GM12878 (cell line): ENCODE results near the gene ADAM30. TPM values are rescaled to one million over a fixed set of nuclear protein-coding genes. Genes with fewer than 3 reads are reported as not detected.
"Not testable (repeated sequence)": the region's sequence is repeated elsewhere in the genome, so short reads cannot be mapped to it uniquely, and the experiment has no call there.

Source experiments
- ATAC-seq: fragments of 200-7000 bp; cut with Tn5 transposase; 3 replicates; pipeline ENCODE4 v1.9.1; 2020; ENCODE audit warnings: mild to moderate bottlenecking, moderate library complexity
- BruUV-seq: library from RNA; stranded (reverse); fragments of 400-500 nt; replicated peaks from 2 replicates; lab custom pipeline; 2021; lab: Mats Ljungman, UMichigan
- CTCF ChIA-PET: fragments of 300-600 bp; sonication (Branson Sonifier 250); formaldehyde crosslinking; extraction: SDS; loops from one replicate; lab custom pipeline; 2021; ENCODE audit warnings: inconsistent platforms; lab: Yijun Ruan, JAX
- POLR2A ChIA-PET: fragments of 350-600 bp; formaldehyde crosslinking; extraction: SDS; loops from one replicate; lab custom pipeline; 2021; ENCODE audit warnings: inconsistent platforms; lab: Charles Lee
- RAD21 ChIA-PET: fragments of 300-600 bp; sonication (Branson Sonifier 250); formaldehyde crosslinking; loops from one replicate; lab custom pipeline; 2023; ENCODE audit warnings: antibody characterized with exemption; ENCODE audit not compliant: unreplicated experiment; lab: Charles Lee
- SMC1A ChIA-PET: fragments of 300-600 bp; sonication (Branson Sonifier 250); formaldehyde crosslinking; loops from one replicate; lab custom pipeline; 2023; ENCODE audit not compliant: unreplicated experiment, uncharacterized antibody; lab: Charles Lee
- DNase-seq: peaks from one replicate; pipeline ENCODE4 v3.0.0-alpha.2; 2011; ENCODE audit warnings: low read depth, low spot score
- FAIRE-seq: peaks from 3 replicates; lab custom pipeline; 2011; peaks lifted over from hg19 to GRCh38; lab: Jason Lieb, UNC
- H2AFZ ChIP-seq: 2 replicates; pipeline ENCODE4 v1.6.0; 2011; ENCODE audit warnings: low read depth, low read length, control low read depth; ENCODE audit not compliant: control insufficient read depth
- H3K27ac ChIP-seq: 2 replicates; pipeline ENCODE4 v1.5.1; 2011; ENCODE audit warnings: control low read depth; ENCODE audit not compliant: control insufficient read depth, insufficient read depth
- H3K27me3 ChIP-seq, 2 experiments: replicated peaks in 1 of 2; 2 replicates each; pipeline versions ENCODE4 v1.6.0 to v1.6.1; 2011; ENCODE audit warnings: low read length in 1 of 2; ENCODE audit not compliant: control insufficient read depth in 2 of 2, insufficient read depth in 2 of 2
- H3K36me3 ChIP-seq, 2 experiments: 2 replicates each; pipeline ENCODE4 v1.5.1; 2011; ENCODE audit warnings: low read length in 1 of 2; ENCODE audit not compliant: control insufficient read depth in 2 of 2, insufficient read depth in 2 of 2
- H3K4me1 ChIP-seq: 2 replicates; pipeline ENCODE4 v1.6.1; 2011; ENCODE audit warnings: mild to moderate bottlenecking, low read length, moderate library complexity, mixed read lengths; ENCODE audit not compliant: control insufficient read depth, insufficient read depth
- H3K4me2 ChIP-seq: 2 replicates; pipeline ENCODE4 v1.6.0; 2011; ENCODE audit warnings: control low read depth; ENCODE audit not compliant: control insufficient read depth, insufficient read depth
- H3K4me3 ChIP-seq: fragments of 200-600 bp; sonication (generic); 2 replicates; pipeline ENCODE4 v1.5.1; 2016
- H3K79me2 ChIP-seq: 2 replicates; pipeline ENCODE4 v1.6.0; 2011; ENCODE audit warnings: low read length; ENCODE audit not compliant: control insufficient read depth, insufficient read depth
- H3K9ac ChIP-seq: 2 replicates; pipeline ENCODE4 v1.8.0; 2011; ENCODE audit warnings: low read length, control low read depth, mixed read lengths; ENCODE audit not compliant: control insufficient read depth, insufficient read depth
- H3K9me3 ChIP-seq: replicated peaks from 3 replicates; pipeline ENCODE4 v1.5.1; 2011; ENCODE audit warnings: mild to moderate bottlenecking, low read length; ENCODE audit not compliant: control insufficient read depth, insufficient read depth
- H4K20me1 ChIP-seq: 2 replicates; pipeline ENCODE4 v1.6.0; 2011; ENCODE audit not compliant: control insufficient read depth, insufficient read depth
- GATAD2B ChIP-seq: fragments of 450-650 bp; conservative IDR thresholded peaks from 2 replicates; pipeline ENCODE4 v1.6.1; 2017; ENCODE audit warnings: low read depth, mild to moderate bottlenecking, moderate library complexity
- NR2C2 ChIP-seq: IDR thresholded peaks from 2 replicates; pipeline ENCODE4 v1.6.1; 2011; ENCODE audit warnings: borderline replicate concordance, low read depth; ENCODE audit not compliant: control insufficient read depth, insufficient read length
- WGBS: methylation state at CpG from one replicate; pipeline ENCODE4 v1.1.6; 2016; ENCODE audit warnings: low lambda C conversion rate; ENCODE audit not compliant: insufficient replicate concordance, insufficient coverage; ENCODE audit errors: missing lambda C conversion rate; 5-methylcytosine and 5-hydroxymethylcytosine counted together
- in situ Hi-C: fragments of 300-500 bp; cut with MboI; formaldehyde crosslinking; loops from 9 replicates; pipeline ENCODE4 v1.14.3; 2018; ENCODE audit warnings: mixed read lengths
- intact Hi-C: fragments of 100-400 bp; cut with micrococcal nuclease; formaldehyde crosslinking; loops from one replicate; pipeline ENCODE4 v1.14.2; 2022; ENCODE audit not compliant: unreplicated experiment
- polyA plus RNA-seq, 11 experiments: library from polyadenylated mRNA; depleted of rRNA in 4 of 11; unstranded in 6 of 11; stranded (reverse) in 5 of 11; fragments of >200 nt; fragmentation: Nextera tagmentation in 4 of 11; fragmentation: Illumina TruSeq in 1 of 11; extraction: Ambion mirVana in 4 of 11; extraction: Trizol in 1 of 11; gene quantifications; 1 replicate in 1 of 11; 2 replicates in 10 of 11; pipeline versions ENCODE4 v1.2.1 to v1.2.3, GENCODE V29; 2011 to 2016; ENCODE audit warnings: inconsistent platforms in 2 of 11, missing spikeins in 2 of 11, low read depth in 1 of 11
- total RNA-seq, 4 experiments: library from RNA; depleted of rRNA in 3 of 4; stranded (reverse); fragments of >200 nt in 3 of 4; fragmentation: Illumina TruSeq in 1 of 4; extraction: Trizol in 1 of 4; gene quantifications; 2 replicates each; pipeline versions ENCODE4 v1.2.1 to v1.2.3, GENCODE V29; 2013 to 2021
- TF ChIP-seq, protein P1 (sequence below): IDR thresholded peaks from 2 replicates; pipeline ENCODE4 v1.6.1; 2011; ENCODE audit warnings: low read depth, low read length, improper control_type of control experiment, borderline replicate concordance
- TF ChIP-seq, protein P2 (sequence below): fragments of 450-650 bp; IDR thresholded peaks from 2 replicates; pipeline ENCODE4 v1.6.1; 2017; ENCODE audit warnings: antibody characterized with exemption, mild to moderate bottlenecking, moderate library complexity

ADAM30 gene
- total and polyA plus RNA-seq, 10 of the 15 experiments (the other 5 are each of a cell fraction or from before 2014, with no cell fraction given): not detected

DNA sequence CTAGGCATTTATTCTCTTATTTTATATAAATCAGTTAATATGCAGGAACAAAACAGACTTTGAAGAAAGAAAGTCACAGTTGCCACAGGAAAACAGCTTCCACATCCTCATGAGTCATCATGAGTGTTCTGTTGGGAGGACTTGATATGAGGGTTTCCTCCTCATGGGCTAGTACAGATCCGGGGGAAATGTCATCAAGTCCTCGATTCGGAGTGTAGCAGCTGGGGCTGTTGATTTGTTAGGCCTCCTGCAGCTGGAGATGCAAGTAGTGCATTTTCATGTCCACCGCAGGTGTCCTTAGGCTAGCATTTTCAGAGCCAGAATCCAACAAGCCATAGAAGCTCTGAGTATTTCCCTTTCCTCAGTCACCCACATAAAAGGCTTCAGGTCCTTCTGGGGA, 36.7 kb downstream of the ADAM30 start:
- intact Hi-C loops: no loop called here
- in situ Hi-C loops: no loop called here
- no peaks in the 10 kb centered on the region for H4K20me1 ChIP-seq
- WGBS: 20% methylated on average over 4 of the region's 4 CpGs
- no peak overlapping the region for H3K4me3 ChIP-seq
- no peaks in the 10 kb centered on the region; a peak in 1 of 4 replicates for H3K27me3 ChIP-seq
- H3K36me3 ChIP-seq: no peaks in the 10 kb centered on the region
- ATAC-seq: no peak
- BruUV-seq: no TSS peak
- no peak overlapping the region for H3K9ac ChIP-seq
- ChIA-PET RAD21 (no interaction called here), CTCF (no interaction called here), SMC1A (no interaction called here), POLR2A (no interaction called here)
- H3K4me1 ChIP-seq: no peaks in the 10 kb centered on the region
- DNase-seq: no peak
- no peak for FAIRE-seq
- H2AFZ ChIP-seq: no peak overlapping the region
- no peaks in the 10 kb centered on the region for H3K79me2 ChIP-seq
- H3K4me2 ChIP-seq: no peak overlapping the region
- no peaks in the 10 kb centered on the region for H3K9me3 ChIP-seq
- H3K27ac ChIP-seq: no peak overlapping the region
- TF ChIP-seq GATAD2B: no peak
- TF ChIP-seq, protein P1, sequence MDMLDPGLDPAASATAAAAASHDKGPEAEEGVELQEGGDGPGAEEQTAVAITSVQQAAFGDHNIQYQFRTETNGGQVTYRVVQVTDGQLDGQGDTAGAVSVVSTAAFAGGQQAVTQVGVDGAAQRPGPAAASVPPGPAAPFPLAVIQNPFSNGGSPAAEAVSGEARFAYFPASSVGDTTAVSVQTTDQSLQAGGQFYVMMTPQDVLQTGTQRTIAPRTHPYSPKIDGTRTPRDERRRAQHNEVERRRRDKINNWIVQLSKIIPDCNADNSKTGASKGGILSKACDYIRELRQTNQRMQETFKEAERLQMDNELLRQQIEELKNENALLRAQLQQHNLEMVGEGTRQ: no peak
- TF ChIP-seq, protein P2, sequence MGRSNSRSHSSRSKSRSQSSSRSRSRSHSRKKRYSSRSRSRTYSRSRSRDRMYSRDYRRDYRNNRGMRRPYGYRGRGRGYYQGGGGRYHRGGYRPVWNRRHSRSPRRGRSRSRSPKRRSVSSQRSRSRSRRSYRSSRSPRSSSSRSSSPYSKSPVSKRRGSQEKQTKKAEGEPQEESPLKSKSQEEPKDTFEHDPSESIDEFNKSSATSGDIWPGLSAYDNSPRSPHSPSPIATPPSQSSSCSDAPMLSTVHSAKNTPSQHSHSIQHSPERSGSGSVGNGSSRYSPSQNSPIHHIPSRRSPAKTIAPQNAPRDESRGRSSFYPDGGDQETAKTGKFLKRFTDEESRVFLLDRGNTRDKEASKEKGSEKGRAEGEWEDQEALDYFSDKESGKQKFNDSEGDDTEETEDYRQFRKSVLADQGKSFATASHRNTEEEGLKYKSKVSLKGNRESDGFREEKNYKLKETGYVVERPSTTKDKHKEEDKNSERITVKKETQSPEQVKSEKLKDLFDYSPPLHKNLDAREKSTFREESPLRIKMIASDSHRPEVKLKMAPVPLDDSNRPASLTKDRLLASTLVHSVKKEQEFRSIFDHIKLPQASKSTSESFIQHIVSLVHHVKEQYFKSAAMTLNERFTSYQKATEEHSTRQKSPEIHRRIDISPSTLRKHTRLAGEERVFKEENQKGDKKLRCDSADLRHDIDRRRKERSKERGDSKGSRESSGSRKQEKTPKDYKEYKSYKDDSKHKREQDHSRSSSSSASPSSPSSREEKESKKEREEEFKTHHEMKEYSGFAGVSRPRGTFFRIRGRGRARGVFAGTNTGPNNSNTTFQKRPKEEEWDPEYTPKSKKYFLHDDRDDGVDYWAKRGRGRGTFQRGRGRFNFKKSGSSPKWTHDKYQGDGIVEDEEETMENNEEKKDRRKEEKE: no peak
- TF ChIP-seq NR2C2: no peak
- TF ChIP-seq, all 136 proteins: peak for 0

DNA sequence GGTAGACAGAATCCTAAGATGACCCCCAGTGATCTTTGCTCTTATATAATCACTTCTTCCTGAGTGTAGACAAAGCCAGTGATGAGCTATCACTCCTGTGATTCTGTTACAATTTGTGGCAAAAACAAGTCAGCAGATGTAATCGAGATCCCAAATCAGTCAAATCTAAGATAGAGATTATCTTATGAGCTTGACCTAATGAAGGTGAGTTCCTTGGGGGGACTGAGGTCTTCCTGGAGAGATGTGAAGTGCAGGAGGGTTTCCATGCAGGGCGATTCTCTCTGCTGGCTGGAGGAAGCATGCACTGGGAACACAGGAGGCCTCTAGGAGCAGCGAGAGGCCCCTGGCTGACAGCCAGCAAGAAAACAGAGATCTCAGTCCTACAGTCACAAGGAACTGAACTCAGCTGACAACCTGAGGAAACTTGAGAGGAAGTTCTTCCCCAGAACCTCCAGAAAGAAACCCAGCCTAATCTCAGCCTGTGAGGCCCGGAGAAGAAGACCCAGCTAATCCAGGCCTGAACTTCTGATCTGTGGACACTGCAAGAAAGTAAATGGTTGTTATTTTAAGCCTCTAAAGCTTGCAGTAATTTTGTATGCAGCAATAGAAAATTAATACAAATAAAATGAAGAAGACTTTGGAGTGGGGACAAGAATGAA, 37.6 kb downstream of the ADAM30 start:
- ATAC-seq, H2AFZ ChIP-seq, RAD21 ChIA-PET: not testable (repeated sequence)

More for the DNA sequence above, 37.6 kb downstream of the ADAM30 start:
- POLR2A ChIA-PET, BruUV-seq, SMC1A ChIA-PET, H3K4me2 ChIP-seq, H4K20me1 ChIP-seq, CTCF ChIA-PET, DNase-seq, H3K4me1 ChIP-seq, H3K9ac ChIP-seq, in situ Hi-C loops, H3K79me2 ChIP-seq, intact Hi-C loops, H3K36me3 ChIP-seq, H3K27ac ChIP-seq, H3K27me3 ChIP-seq, H3K4me3 ChIP-seq, FAIRE-seq, H3K9me3 ChIP-seq: not testable (repeated sequence)
- 17% methylated on average over 4 of the region's 4 CpGs for WGBS
